Neural cell (in vitro differentiated cells): ENCODE data around the gene TRAPPC14. TPM values are rescaled to one million over a fixed set of nuclear protein-coding genes. Genes with fewer than 3 reads are reported as not detected.

Experiments used
- H2AFZ ChIP-seq: fragments of 200-600, 300-800 bp; sonication (generic), shearing (Covaris generic); 2 replicates; pipeline ENCODE4 v1.6.0; 2014; ENCODE audit warnings: low read depth, mild to moderate bottlenecking, antibody characterized with exemption, low read length, moderate library complexity
- H3F3A ChIP-seq: fragments of 200-600 bp; shearing (Covaris generic); 2 replicates; pipeline ENCODE4 v1.6.1; 2016; ENCODE audit warnings: mild to moderate bottlenecking, moderate library complexity, mixed read lengths, antibody characterized with exemption, low read length; ENCODE audit not compliant: insufficient read depth, poor library complexity, severe bottlenecking
- H3K27ac ChIP-seq: fragments of 200-600, 300-800 bp; sonication (generic), shearing (Covaris generic); 2 replicates; pipeline ENCODE4 v1.5.1; 2014; ENCODE audit warnings: mild to moderate bottlenecking, low read length, moderate library complexity
- H3K27me3 ChIP-seq: fragments of 300-800, 200-600 bp; sonication (generic), shearing (Covaris generic); 2 replicates; pipeline ENCODE4 v1.6.0; 2014; ENCODE audit warnings: mild to moderate bottlenecking, low read depth, low read length, moderate library complexity; ENCODE audit not compliant: insufficient read depth
- H3K36me3 ChIP-seq: fragments of 300-800, 200-600 bp; sonication (generic), shearing (Covaris generic); 2 replicates; pipeline ENCODE4 v1.5.1; 2014; ENCODE audit warnings: mild to moderate bottlenecking, antibody characterized with exemption, low read length, moderate library complexity; ENCODE audit not compliant: insufficient read depth
- H3K4me2 ChIP-seq: fragments of 300-800, 200-600 bp; sonication (generic), shearing (Covaris generic); 2 replicates; pipeline ENCODE4 v1.6.0; 2014; ENCODE audit warnings: mild to moderate bottlenecking, low read length
- H3K4me3 ChIP-seq: fragments of 300-800, 200-600 bp; sonication (generic), shearing (Covaris generic); 2 replicates; pipeline ENCODE4 v1.5.1; 2014; ENCODE audit warnings: mild to moderate bottlenecking, low read length, moderate library complexity
- H3K79me2 ChIP-seq: fragments of 200-600 bp; shearing (Covaris generic); replicated peaks from 2 replicates; pipeline ENCODE4 v1.6.0; 2014; ENCODE audit warnings: mild to moderate bottlenecking, low read length, moderate library complexity; ENCODE audit not compliant: insufficient read depth
- H3K9ac ChIP-seq: fragments of 300-800, 200-600 bp; sonication (generic), shearing (Covaris generic); 2 replicates; pipeline ENCODE4 v1.6.1; 2016; ENCODE audit warnings: mild to moderate bottlenecking, low read length, mixed read lengths
- H3K9me2 ChIP-seq: fragments of 200-600 bp; shearing (Covaris generic); 2 replicates; pipeline ENCODE4 v1.6.1; 2016; ENCODE audit warnings: mild to moderate bottlenecking, low read length, mixed read lengths; ENCODE audit not compliant: insufficient read depth
- H3K9me3 ChIP-seq: fragments of 200-600, 300-800 bp; sonication (generic), shearing (Covaris generic); 2 replicates; pipeline ENCODE4 v1.6.1; 2016; ENCODE audit warnings: mild to moderate bottlenecking, mixed run types, low read length, moderate library complexity, mixed read lengths
- H4K20me1 ChIP-seq: fragments of 200-600 bp; shearing (Covaris generic); 2 replicates; pipeline ENCODE4 v1.6.1; 2016; ENCODE audit warnings: mild to moderate bottlenecking, mixed run types; ENCODE audit not compliant: insufficient read depth
- CTCF ChIP-seq: fragments of 450-650 bp; IDR thresholded peaks from 2 replicates; pipeline ENCODE4 v1.5.1; 2014; ENCODE audit warnings: antibody characterized with exemption, mild to moderate bottlenecking, moderate library complexity; ENCODE audit not compliant: poor library complexity, severe bottlenecking
- EP300 ChIP-seq: fragments of 450-650 bp; conservative IDR thresholded peaks from 2 replicates; pipeline ENCODE4 v1.6.1; 2014; ENCODE audit warnings: antibody characterized with exemption, mild to moderate bottlenecking, moderate library complexity; ENCODE audit not compliant: poor library complexity, severe bottlenecking
- EZH2 ChIP-seq: fragments of 200-600, 300-800 bp; shearing (Covaris generic), sonication (generic); IDR thresholded peaks from 2 replicates; pipeline ENCODE4 v1.6.1; 2014; ENCODE audit warnings: antibody characterized with exemption, low read length, borderline replicate concordance, mild to moderate bottlenecking; ENCODE audit not compliant: insufficient read depth, poor library complexity, severe bottlenecking
- MXI1 ChIP-seq: fragments of 450-650 bp; conservative IDR thresholded peaks from 2 replicates; pipeline ENCODE4 v1.6.1; 2014; ENCODE audit warnings: antibody characterized with exemption, mild to moderate bottlenecking; ENCODE audit not compliant: poor library complexity, severe bottlenecking
- POLR2AphosphoS5 ChIP-seq: IDR thresholded peaks from 2 replicates; pipeline ENCODE4 v1.6.1; 2012
- RAD21 ChIP-seq: fragments of 450-650 bp; conservative IDR thresholded peaks from 2 replicates; pipeline ENCODE4 v1.6.1; 2014; ENCODE audit warnings: antibody characterized with exemption, mild to moderate bottlenecking, moderate library complexity
- REST ChIP-seq: IDR thresholded peaks from 2 replicates; pipeline ENCODE4 v1.6.1; 2012; ENCODE audit warnings: borderline replicate concordance
- SMC3 ChIP-seq: fragments of 450-650 bp; conservative IDR thresholded peaks from 2 replicates; pipeline ENCODE4 v1.6.1; 2014; ENCODE audit warnings: antibody characterized with exemption, mild to moderate bottlenecking, moderate library complexity; ENCODE audit not compliant: poor library complexity
- TAF1 ChIP-seq: IDR thresholded peaks from 2 replicates; pipeline ENCODE4 v1.6.1; 2012; ENCODE audit warnings: low read depth
- polyA plus RNA-seq: library from polyadenylated mRNA; depleted of rRNA; stranded (reverse); fragments of >200 nt; gene quantifications from 2 replicates; pipeline ENCODE4 v1.2.3, GENCODE V29; 2014

TRAPPC14 gene
- polyA plus RNA-seq, 1 donor from 2014 or later, result 26.7 TPM

DNA sequence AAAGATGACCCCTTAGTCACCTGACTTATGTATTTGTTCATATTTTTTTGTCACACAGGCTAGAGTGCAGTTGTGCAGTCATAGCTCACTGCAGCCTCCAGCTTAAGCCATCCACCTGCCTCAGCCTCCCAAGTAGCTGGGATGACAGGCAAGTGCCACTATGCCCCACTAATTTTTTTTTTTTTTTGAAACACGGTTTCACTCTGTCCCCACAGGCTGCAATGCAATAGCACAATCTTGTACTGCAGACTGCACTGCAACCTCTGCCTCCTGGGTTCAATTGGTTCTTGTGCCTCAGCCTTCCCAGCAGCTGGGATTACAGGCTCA lies 29.9 kb downstream of the TRAPPC14 start:
- Histone ChIP-seq H2AFZ (no peak overlapping the region), H3K4me3 (peak overlapping the region; percentile 87), H3K9ac (peak overlapping the region; percentile 92), H4K20me1 (no peaks in the 10 kb centered on the region), H3F3A (peaks cover 3% of the 10 kb centered on the region), H3K4me2 (peak overlapping the region; percentile 38), H3K9me3 (no peaks in the 10 kb centered on the region), H3K27ac (peak overlapping the region; percentile 97), H3K36me3 (no peaks in the 10 kb centered on the region), H3K79me2 (no peaks in the 10 kb centered on the region), H3K27me3 (no peaks in the 10 kb centered on the region), H3K9me2 (no peaks in the 10 kb centered on the region)
- TF ChIP-seq TAF1 (no peak), CTCF (no peak), REST (no peak), EZH2 (no peak), POLR2AphosphoS5 (no peak), SMC3 (no peak), MXI1 (no peak), RAD21 (no peak), EP300 (no peak)

GRCh38 chr7:100127866-100128636 lies 30.5 kb downstream of the TRAPPC14 start:
- H2AFZ ChIP-seq, result no peak overlapping the region
- peak overlapping the region; percentile 97 for H3K27ac ChIP-seq
- H3K4me2 ChIP-seq, result peak overlapping the region; percentile 38
- no peaks in the 10 kb centered on the region for H4K20me1 ChIP-seq
- no peaks in the 10 kb centered on the region for H3K27me3 ChIP-seq
- H3K9me3 ChIP-seq, result no peaks in the 10 kb centered on the region
- H3K36me3 ChIP-seq, result no peaks in the 10 kb centered on the region
- H3K9ac ChIP-seq, result peak overlapping the region; percentile 92
- H3K79me2 ChIP-seq, result no peaks in the 10 kb centered on the region
- H3F3A ChIP-seq, result peaks cover 3% of the 10 kb centered on the region
- H3K9me2 ChIP-seq, result no peaks in the 10 kb centered on the region
- peak overlapping the region; percentile 87 for H3K4me3 ChIP-seq
- TF ChIP-seq POLR2AphosphoS5, result no peak
- TF ChIP-seq RAD21, result no peak
- no peak for TF ChIP-seq MXI1
- TF ChIP-seq REST, result no peak
- TF ChIP-seq EZH2, result no peak
- no peak for TF ChIP-seq SMC3
- TF ChIP-seq EP300, result no peak
